Head of caudate nucleus (tissue), 42 donors: ENCODE data around the gene RGL1.
A peak's percentile ranks its signal among the peaks of the same experiment; 100 is the strongest.
"Not testable (repeated sequence)": the region's sequence is repeated elsewhere in the genome, so short reads cannot be mapped to it uniquely, and the experiment has no call there.

Source experiments
- DNase-seq, 42 donors: peaks; one replicate each; pipeline versions ENCODE4 v3.0.0 to v3.0.0-alpha.2; 2020 to 2021; ENCODE audit warnings: mixed read lengths in 7 of 42
- intact Hi-C: fragments of 100-400 bp; cut with DNase I; formaldehyde crosslinking; loops from one replicate; pipeline ENCODE4 v1.15.0; 2022

Gene RGL1

GRCh38 chr1:183783342-183783741 is 21.6 kb upstream of the RGL1 start:
- intact Hi-C loops: no loop called here
- DNase-seq: no peak

DNA sequence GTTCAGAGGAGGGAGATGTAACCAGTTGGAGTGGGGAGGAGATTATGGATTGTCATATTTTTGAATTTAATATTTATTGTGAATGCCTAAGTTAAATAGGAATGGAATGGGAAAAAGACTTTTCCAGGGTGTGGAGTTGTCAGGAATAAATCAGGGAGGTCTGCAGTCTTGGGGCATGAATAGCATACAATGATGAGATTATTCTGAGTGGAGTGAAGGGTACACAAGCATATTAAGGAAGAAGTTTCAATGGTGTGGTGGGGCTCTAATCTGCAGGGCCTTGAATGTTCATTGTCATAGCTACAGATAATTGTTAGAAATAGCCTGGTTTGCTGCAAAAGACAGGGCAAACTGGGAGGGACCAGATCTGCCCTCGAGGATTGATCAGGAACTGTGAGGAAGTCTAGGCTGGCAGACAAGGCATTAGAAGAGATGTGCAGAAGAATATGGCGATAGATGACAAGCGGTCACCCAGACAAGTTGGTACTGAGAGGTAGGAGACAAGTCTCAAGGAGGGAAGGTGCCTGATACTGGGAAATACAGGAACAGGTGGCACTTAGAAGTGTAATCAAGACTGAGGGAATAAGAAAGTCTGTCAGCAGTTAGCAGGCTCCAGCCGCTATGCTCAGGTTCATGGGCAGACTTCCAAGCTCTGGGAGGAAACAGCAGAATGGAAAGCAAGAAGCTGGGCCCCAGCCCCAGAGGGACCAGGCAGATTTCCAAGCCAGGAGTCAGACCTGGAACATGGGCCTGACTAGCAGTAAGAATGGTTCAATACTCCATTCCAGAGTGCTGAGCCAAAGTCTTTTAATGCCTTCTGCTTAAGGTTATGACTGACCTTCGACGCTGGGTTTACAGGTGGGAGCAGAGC is 20.9 kb upstream of the RGL1 start:
- intact Hi-C loops: no loop called here
- peak in 29 of 42 donors; percentile 13 to 79 (median 42) for DNase-seq

GRCh38 chr1:183785921-183786320 is 19.0 kb upstream of the RGL1 start:
- intact Hi-C loops, DNase-seq: not testable (repeated sequence)

- DNase-seq: no peak
- intact Hi-C loops: no loop called here
Observed at GRCh38 chr1:183787704-183788103, 17.2 kb upstream of the RGL1 start.

- DNase-seq: no peak
- intact Hi-C loops: no loop called here
Observed at GRCh38 chr1:183791319-183791718, 13.6 kb upstream of the RGL1 start.

DNA sequence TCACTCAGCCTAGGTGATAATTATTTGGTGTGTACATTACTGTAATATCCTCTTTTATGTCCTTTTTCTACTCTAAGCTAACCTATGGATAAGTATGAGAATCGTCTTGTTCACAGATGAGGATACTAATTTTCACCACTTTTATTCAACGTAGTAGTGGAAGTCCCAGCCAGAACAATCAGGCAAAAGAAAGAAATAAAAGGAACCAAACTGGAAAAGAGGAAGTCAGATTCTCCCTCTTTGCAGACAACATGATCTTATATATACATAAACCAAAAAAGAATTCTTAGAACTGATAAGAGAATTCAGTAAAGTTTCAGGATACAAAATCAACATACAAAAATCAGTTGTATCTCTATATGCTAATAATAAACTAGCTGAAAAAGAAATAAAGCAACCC is 12.6 kb upstream of the RGL1 start:
- intact Hi-C loops: no loop called here
- no peak for DNase-seq

GRCh38 chr1:183794088-183794487 is 10.8 kb upstream of the RGL1 start:
- DNase-seq: no peak
- intact Hi-C loops: no loop called here

- no peak for DNase-seq
- intact Hi-C loops: loop anchor here (10.0 kb wide), 2 partner anchors 114 to 166 kb away; partner anchors contain the start of gene ARPC5
Observed at GRCh38 chr1:183800449-183800848, 4.5 kb upstream of the RGL1 start.

DNA sequence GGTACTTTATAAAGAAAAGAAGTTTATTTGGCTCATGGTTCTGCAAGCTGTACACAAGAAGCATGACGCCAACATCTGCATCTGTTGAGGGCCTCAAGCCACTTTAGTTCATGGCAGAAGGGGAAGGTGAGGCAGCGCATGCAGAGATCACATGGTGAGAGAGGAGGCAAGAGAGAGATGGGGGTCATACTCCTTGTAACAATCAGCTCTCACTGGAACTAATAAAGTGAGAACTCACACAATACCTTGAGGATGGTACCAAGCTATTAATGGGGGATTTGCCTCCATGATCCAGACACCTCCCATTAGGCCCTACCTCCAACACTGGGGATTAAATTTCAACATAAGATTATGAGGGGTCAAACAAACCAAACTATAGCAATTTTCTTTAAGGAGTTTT is 3.3 kb upstream of the RGL1 start:
- DNase-seq: no peak
- intact Hi-C loops: loop anchor here (10.0 kb wide), 2 partner anchors 113 to 167 kb away; partner anchors contain the start of gene ARPC5

GRCh38 chr1:183804387-183804786 is 533 bp upstream of the RGL1 start:
- intact Hi-C loops: loop anchor here (10.0 kb wide), 2 partner anchors 110 to 170 kb away; partner anchors contain the start of gene ARPC5
- DNase-seq: peak in 9 of 42 donors; percentile 11 to 56 (median 32)

GRCh38 chr1:183806125-183806524 is 1.2 kb downstream of the RGL1 start:
- no peak for DNase-seq
- intact Hi-C loops: loop anchor here (5.0 to 10.0 kb wide), 3 partner anchors 71 to 171 kb away; partner anchors contain the start of gene ARPC5

- intact Hi-C loops: loop anchor here (5.0 to 10.0 kb wide), 3 partner anchors 71 to 172 kb away; partner anchors contain the start of gene ARPC5
- peak in 6 of 42 donors; percentile 32 to 51 (median 40) for DNase-seq
Observed at GRCh38 chr1:183806675-183807074, 1.8 kb downstream of the RGL1 start.

DNA sequence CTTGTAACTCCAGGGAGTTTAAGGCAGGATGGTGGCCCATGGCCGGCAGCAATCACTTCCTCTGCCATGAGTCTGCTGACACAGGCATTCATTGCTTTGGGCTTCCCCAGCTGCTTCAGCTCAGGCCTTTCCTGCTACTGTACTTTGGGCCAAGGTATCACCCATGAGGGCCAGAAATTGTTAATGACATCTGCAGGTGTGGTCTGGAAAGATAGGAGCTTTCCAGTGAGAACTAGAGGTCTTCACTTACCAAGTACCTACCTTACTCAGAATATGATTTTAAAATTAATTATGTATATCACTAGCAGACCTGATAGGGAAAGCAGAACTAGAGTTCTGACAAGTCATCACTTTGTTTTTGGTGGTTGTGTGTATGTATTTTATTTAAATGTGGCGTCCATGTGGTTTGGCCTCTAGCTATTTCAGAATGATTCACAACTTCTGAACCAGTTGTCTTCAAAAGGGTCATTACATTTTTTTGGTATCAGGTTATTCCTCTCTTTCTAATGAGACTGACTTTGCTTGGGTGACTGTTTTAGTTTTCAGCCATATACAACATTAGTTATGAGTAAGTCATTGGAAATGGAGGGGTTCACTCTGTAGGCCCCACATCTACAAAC is 2.7 kb downstream of the RGL1 start:
- peak in 27 of 42 donors; percentile 14 to 70 (median 37) for DNase-seq
- intact Hi-C loops: loop anchor here (5.0 to 10.0 kb wide), 3 partner anchors 70 to 173 kb away; partner anchors contain the start of gene ARPC5

DNA sequence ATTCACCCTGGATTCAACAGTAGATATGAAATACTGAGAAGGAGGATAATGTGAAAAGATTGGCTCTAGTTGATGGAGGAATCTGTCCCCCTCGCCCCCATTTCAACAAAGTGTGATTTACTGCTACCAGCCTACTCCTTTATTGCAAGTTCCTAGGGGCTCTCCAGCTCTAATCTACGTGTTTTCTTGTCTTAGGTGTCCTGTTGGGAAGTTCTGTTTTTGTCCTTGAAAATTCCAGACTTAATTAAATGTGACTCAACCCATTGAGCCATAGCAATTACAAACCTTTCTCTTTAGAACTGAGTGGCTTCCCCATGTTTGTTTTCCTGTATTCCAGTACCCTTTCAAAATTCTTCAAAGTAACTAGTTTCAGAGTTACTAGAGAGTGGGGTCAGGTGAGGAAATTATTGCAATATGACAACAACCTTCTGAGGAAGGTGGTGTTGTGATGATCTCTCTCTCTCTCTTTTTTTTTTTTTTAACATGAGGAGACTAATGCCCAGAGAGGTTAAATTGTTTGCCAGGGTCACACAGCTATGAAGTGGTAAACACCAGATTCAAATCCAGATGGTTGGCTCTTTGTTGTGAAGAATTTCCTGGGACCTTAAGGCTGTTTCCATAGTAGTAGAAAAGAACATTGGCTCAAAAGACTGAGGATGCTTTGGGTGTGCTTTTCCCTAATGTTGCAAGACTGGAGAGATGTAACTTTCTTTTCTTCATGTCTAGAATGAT is 3.5 kb downstream of the RGL1 start:
- no peak for DNase-seq
- intact Hi-C loops: loop anchor here (5.0 to 10.0 kb wide), 3 partner anchors 69 to 174 kb away; partner anchors contain the start of gene ARPC5

DNA sequence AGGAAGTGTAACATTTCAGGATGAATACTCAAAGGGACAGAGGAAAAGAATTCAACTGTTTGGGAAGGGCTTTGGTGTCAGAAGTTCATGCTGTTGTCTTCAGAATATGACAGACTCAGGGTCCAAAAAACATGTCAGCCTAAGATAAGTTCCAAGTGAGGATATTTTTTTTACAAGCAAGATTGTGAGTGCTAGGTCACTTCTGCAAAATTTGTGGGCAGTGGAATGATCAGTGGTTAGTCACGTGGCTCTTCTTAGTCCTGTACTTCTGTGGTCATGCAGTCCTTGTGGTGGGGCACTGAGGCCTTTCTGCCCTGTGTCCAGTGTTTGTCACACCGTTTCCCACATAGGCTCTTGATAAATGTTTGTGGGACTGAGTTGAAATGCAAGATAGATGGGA is 5.2 kb downstream of the RGL1 start:
- intact Hi-C loops: no loop called here
- DNase-seq: peak in 4 of 42 donors; percentile 25 to 37 (median 32)

- no peak for DNase-seq
- intact Hi-C loops: no loop called here
Observed at GRCh38 chr1:183810756-183811544, 6.0 kb downstream of the RGL1 start.

GRCh38 chr1:183812128-183812527 is 7.2 kb downstream of the RGL1 start:
- DNase-seq: no peak
- intact Hi-C loops: no loop called here
